ENCODE data around the gene DTNB.

DNA sequence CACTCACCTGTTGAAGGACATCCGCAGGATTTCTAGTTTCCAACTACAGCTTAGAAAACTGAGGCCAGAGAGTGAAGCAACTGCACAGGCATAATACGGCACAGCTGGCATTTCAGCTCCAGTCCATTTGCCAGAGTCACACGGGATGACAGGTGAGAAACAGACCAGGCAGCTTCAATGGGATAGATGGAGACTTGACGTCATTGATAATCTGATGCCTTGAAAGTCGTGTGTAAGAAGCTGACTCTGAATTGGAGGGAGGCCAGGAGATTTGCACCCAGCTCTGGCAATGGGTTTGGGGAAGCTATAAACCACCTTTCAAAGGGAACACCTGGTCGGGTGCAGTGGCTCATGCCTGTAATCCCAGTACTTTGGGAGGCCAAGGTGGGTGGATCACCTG lies 319.3 kb downstream of the DTNB start:
- TF ChIP-seq, protein P1, sequence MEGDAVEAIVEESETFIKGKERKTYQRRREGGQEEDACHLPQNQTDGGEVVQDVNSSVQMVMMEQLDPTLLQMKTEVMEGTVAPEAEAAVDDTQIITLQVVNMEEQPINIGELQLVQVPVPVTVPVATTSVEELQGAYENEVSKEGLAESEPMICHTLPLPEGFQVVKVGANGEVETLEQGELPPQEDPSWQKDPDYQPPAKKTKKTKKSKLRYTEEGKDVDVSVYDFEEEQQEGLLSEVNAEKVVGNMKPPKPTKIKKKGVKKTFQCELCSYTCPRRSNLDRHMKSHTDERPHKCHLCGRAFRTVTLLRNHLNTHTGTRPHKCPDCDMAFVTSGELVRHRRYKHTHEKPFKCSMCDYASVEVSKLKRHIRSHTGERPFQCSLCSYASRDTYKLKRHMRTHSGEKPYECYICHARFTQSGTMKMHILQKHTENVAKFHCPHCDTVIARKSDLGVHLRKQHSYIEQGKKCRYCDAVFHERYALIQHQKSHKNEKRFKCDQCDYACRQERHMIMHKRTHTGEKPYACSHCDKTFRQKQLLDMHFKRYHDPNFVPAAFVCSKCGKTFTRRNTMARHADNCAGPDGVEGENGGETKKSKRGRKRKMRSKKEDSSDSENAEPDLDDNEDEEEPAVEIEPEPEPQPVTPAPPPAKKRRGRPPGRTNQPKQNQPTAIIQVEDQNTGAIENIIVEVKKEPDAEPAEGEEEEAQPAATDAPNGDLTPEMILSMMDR (conservative IDR thresholded peaks at IDR 0.05): no peak
- TF ChIP-seq EZH2 (IDR thresholded peaks at IDR 0.05; ENCODE audit: low read depth): no peak

All from PC-9 (cell line).